WTC11 (cell line): Measurements from ENCODE around the gene JMJD6.

Experiments
- ATF2 ChIP-seq: sonication (generic); formaldehyde crosslinking; IDR thresholded peaks from 2 replicates; pipeline ENCODE4 v1.8.1; 2022; ENCODE audit warnings: low read depth, missing genetic modification reagents, borderline replicate concordance
- CTCF ChIP-seq: fragments of 200-600 bp; IDR thresholded peaks from 2 replicates; pipeline ENCODE4 v1.8.0; 2022; ENCODE audit warnings: antibody characterized with exemption
- ETV6 ChIP-seq: sonication (generic); formaldehyde crosslinking; IDR thresholded peaks from 2 replicates; pipeline ENCODE4 v1.8.1; 2022; ENCODE audit warnings: mild to moderate bottlenecking, missing genetic modification reagents
- FOXJ3 ChIP-seq: sonication (generic); formaldehyde crosslinking; IDR thresholded peaks from 2 replicates; pipeline ENCODE4 v1.9.0; 2021; ENCODE audit warnings: missing genetic modification reagents, mild to moderate bottlenecking, borderline replicate concordance
- FOXP1 ChIP-seq: sonication (generic); formaldehyde crosslinking; IDR thresholded peaks from 2 replicates; pipeline ENCODE4 v1.8.0; 2022; ENCODE audit warnings: missing genetic modification reagents, mild to moderate bottlenecking, moderate library complexity, borderline replicate concordance
- JUN ChIP-seq: sonication (generic); formaldehyde crosslinking; IDR thresholded peaks from 2 replicates; pipeline ENCODE4 v1.8.0; 2023; ENCODE audit warnings: mild to moderate bottlenecking, missing genetic modification reagents
- MAX ChIP-seq: sonication (generic); formaldehyde crosslinking; IDR thresholded peaks from 2 replicates; pipeline ENCODE4 v1.8.0; 2022; ENCODE audit warnings: mild to moderate bottlenecking, missing genetic modification reagents
- NR2C2 ChIP-seq: sonication (generic); formaldehyde crosslinking; IDR thresholded peaks from 2 replicates; pipeline ENCODE4 v1.8.0; 2022; ENCODE audit warnings: mild to moderate bottlenecking, missing genetic modification reagents
- SP1 ChIP-seq: sonication (generic); formaldehyde crosslinking; conservative IDR thresholded peaks from 2 replicates; pipeline ENCODE4 v1.8.1; 2022; ENCODE audit warnings: missing genetic modification reagents
- USF2 ChIP-seq: sonication (generic); formaldehyde crosslinking; IDR thresholded peaks from 2 replicates; pipeline ENCODE4 v1.8.1; 2023; ENCODE audit warnings: mild to moderate bottlenecking, missing genetic modification reagents, moderate library complexity
- ZNF263 ChIP-seq: sonication (generic); formaldehyde crosslinking; IDR thresholded peaks from 2 replicates; pipeline ENCODE4 v1.8.1; 2022; ENCODE audit warnings: low read depth, mild to moderate bottlenecking, moderate library complexity, missing genetic modification reagents
- ZSCAN18 ChIP-seq: fragments of 250-450 bp; sonication (Bioruptor Pico); IDR thresholded peaks from 2 replicates; pipeline ENCODE4 v2.1.2; 2022; ENCODE audit warnings: mild to moderate bottlenecking, moderate library complexity

- TF ChIP-seq USF2 (no peak), CTCF (no peak), FOXJ3 (no peak), ETV6 (CRISPR knock-in tag) (no peak), ZNF263 (CRISPR knock-in tag) (no peak), MAX (CRISPR knock-in tag) (no peak), ZSCAN18 (CRISPR knock-in tag) (no peak), NR2C2 (CRISPR knock-in tag) (no peak), ATF2 (CRISPR knock-in tag) (no peak), FOXP1 (CRISPR knock-in tag) (no peak), JUN (CRISPR knock-in tag) (no peak), SP1 (CRISPR knock-in tag) (no peak)
Measured at GRCh38 chr17:76718516-76718915, 7.9 kb downstream of the JMJD6 start.
